Activated CD4-positive, alpha-beta T cell treated with anti-CD3 and anti-CD28 coated beads for 48 hours (primary cell): ENCODE data around the gene FOXO6.

ENCODE experiments used
- DNase-seq: peaks from one replicate; pipeline ENCODE4 v3.0.0-alpha.2; 2020

The FOXO6 gene

GRCh38 chr1:41411229-41411628, 50.0 kb downstream of the FOXO6 start:
- DNase-seq, result no peak

- no peak for DNase-seq
Observed at GRCh38 chr1:41412748-41413147, 51.5 kb downstream of the FOXO6 start.

- no peak for DNase-seq
Observed at GRCh38 chr1:41413748-41414281, 52.6 kb downstream of the FOXO6 start.

GRCh38 chr1:41414296-41414695, 53.1 kb downstream of the FOXO6 start:
- DNase-seq, result no peak

GRCh38 chr1:41414716-41415306, 53.6 kb downstream of the FOXO6 start:
- no peak for DNase-seq

- DNase-seq, result no peak
Observed at GRCh38 chr1:41416081-41416480, 54.8 kb downstream of the FOXO6 start.

GRCh38 chr1:41416552-41417334, 55.5 kb downstream of the FOXO6 start:
- DNase-seq, result peak; percentile 68

- no peak for DNase-seq
Observed at GRCh38 chr1:41417335-41417682, 56.1 kb downstream of the FOXO6 start.

GRCh38 chr1:41417746-41418145, 56.5 kb downstream of the FOXO6 start:
- DNase-seq, result no peak

- DNase-seq, result no peak
Observed at GRCh38 chr1:41418857-41419583, 57.8 kb downstream of the FOXO6 start.

- no peak for DNase-seq
Observed at GRCh38 chr1:41419584-41420295, 58.5 kb downstream of the FOXO6 start.

- no peak for DNase-seq
Observed at GRCh38 chr1:41420351-41420750, 59.1 kb downstream of the FOXO6 start.

- DNase-seq, result no peak
Observed at GRCh38 chr1:41420860-41421259, 59.6 kb downstream of the FOXO6 start.

GRCh38 chr1:41422306-41422705, 61.1 kb downstream of the FOXO6 start:
- DNase-seq, result no peak

GRCh38 chr1:41423511-41424191, 62.4 kb downstream of the FOXO6 start:
- no peak for DNase-seq

- DNase-seq, result no peak
Observed at GRCh38 chr1:41424581-41425118, 63.4 kb downstream of the FOXO6 start.

- no peak for DNase-seq
Observed at GRCh38 chr1:41425369-41425768, 64.1 kb downstream of the FOXO6 start.

GRCh38 chr1:41426201-41426890, 65.1 kb downstream of the FOXO6 start:
- DNase-seq, result no peak

- DNase-seq, result no peak
Observed at GRCh38 chr1:41427122-41427913, 66.1 kb downstream of the FOXO6 start.

- no peak for DNase-seq
Observed at GRCh38 chr1:41427916-41428737, 66.9 kb downstream of the FOXO6 start.
